MM.1S (cell line): ENCODE measurements around the gene SESN2.

ENCODE experiments used
- EZH2 ChIP-seq: fragments of 300-600 bp; sonication (generic); optimal IDR thresholded peaks from 2 replicates; pipeline ENCODE3; 2017; ENCODE audit warnings: low read depth, mild to moderate bottlenecking, antibody characterized with exemption, low read length, mixed read lengths
- EZH2phosphoT487 ChIP-seq: fragments of 300-600 bp; sonication (generic); IDR thresholded peaks from 2 replicates; pipeline ENCODE4 v1.6.1; 2018; ENCODE audit warnings: antibody characterized with exemption, low read length
- TF ChIP-seq, protein P1 (sequence below): fragments of 300-600 bp; sonication (generic); IDR thresholded peaks from 2 replicates; pipeline ENCODE4 v1.5.1; 2016; ENCODE audit warnings: antibody characterized with exemption, low read length, mixed read lengths

DNA sequence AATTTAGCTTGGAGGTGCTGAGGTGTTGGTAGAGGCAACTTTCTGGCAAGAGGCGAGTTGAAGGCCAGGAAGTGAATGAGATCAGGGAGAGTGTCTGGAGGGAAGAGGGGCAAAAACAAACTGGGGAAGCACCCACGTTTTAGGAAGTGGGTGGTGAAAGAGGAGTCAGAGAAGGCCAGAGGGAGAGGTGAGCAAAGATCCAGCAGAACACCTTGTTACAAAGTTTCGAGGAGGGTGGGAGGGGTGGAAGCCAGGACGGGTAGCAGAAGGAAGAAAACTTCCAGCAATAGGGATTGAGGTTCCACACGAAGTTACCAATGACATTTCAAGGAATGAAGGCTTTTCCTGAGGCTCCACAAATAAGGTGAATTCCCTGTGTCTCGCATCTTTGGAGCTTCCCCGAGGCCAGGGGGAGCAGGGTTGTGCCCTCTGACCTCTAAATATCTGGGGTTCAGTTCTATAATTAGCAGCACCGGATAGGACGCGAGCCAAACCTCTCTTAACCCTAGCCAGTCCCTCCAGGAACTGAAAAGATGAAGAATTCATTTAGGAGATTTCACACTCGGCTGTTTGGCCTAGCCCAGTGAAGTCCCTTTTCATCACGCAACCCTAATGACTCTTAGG lies 578 bp upstream of the SESN2 start:
- TF ChIP-seq, protein P1, sequence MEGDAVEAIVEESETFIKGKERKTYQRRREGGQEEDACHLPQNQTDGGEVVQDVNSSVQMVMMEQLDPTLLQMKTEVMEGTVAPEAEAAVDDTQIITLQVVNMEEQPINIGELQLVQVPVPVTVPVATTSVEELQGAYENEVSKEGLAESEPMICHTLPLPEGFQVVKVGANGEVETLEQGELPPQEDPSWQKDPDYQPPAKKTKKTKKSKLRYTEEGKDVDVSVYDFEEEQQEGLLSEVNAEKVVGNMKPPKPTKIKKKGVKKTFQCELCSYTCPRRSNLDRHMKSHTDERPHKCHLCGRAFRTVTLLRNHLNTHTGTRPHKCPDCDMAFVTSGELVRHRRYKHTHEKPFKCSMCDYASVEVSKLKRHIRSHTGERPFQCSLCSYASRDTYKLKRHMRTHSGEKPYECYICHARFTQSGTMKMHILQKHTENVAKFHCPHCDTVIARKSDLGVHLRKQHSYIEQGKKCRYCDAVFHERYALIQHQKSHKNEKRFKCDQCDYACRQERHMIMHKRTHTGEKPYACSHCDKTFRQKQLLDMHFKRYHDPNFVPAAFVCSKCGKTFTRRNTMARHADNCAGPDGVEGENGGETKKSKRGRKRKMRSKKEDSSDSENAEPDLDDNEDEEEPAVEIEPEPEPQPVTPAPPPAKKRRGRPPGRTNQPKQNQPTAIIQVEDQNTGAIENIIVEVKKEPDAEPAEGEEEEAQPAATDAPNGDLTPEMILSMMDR: no peak
- TF ChIP-seq EZH2 (no peak), EZH2phosphoT487 (no peak)
